Motor neuron (in vitro differentiated cells): ENCODE results near the gene BICDL1. TPM values are rescaled to one million over a fixed set of nuclear protein-coding genes. Genes with fewer than 3 reads are reported as not detected.
"Not testable (repeated sequence)": the region's sequence is repeated elsewhere in the genome, so short reads cannot be mapped to it uniquely, and the experiment has no call there.

Experiments
- ATAC-seq, 8 experiments: fragments of 200-7000 bp; cut with Tn5 transposase; replicated peaks in 6 of 8; 2 replicates each; pipeline ENCODE4 v1.8.0; 2021; ENCODE audit warnings: mild to moderate bottlenecking in 8 of 8, moderate library complexity in 8 of 8
- H3K27ac ChIP-seq, 2 donors: fragments of 250-450 bp; sonication (Bioruptor Pico); 2 replicates each; pipeline ENCODE4 v1.9.0; 2021; ENCODE audit warnings: antibody characterized with exemption in 2 of 2, mild to moderate bottlenecking in 2 of 2, moderate library complexity in 1 of 2
- H3K4me1 ChIP-seq, 2 donors: fragments of 250-450 bp; sonication (Bioruptor Pico); replicated peaks in 1 of 2; 2 replicates each; pipeline ENCODE4 v1.6.1; 2021; ENCODE audit warnings: antibody characterized with exemption in 2 of 2, mild to moderate bottlenecking in 2 of 2, moderate library complexity in 1 of 2
- H3K4me3 ChIP-seq, 5 donors: fragments of 250-450 bp; sonication (Bioruptor Pico); 2 replicates each; pipeline ENCODE4 v1.9.0; 2021; ENCODE audit warnings: antibody characterized with exemption in 5 of 5, mild to moderate bottlenecking in 5 of 5, moderate library complexity in 4 of 5
- WGBS, 10 experiments: fragments of 450-650 bp; shearing (Covaris generic); methylation state at CpG; one replicate each; pipeline ENCODE4 v1.0.0; 2022; 5-methylcytosine and 5-hydroxymethylcytosine counted together
- in situ Hi-C, 9 experiments: fragments of 400-800 bp; cut with MboI; loops; one replicate each; pipeline ENCODE4 v1.15.0; 2021; ENCODE audit warnings: low sequenced_read_pairs in 9 of 9, low pct_unique_long_range_greater_than_20kb in 2 of 9; ENCODE audit not compliant: unreplicated experiment in 9 of 9
- total RNA-seq, 8 experiments: library from RNA; unstranded; fragments of 300-600 nt; gene quantifications; 2 replicates each; pipeline versions ENCODE4 v1.2.3 to v1.2.4, GENCODE V29; 2022

Gene BICDL1
- total RNA-seq, 8 experiments from 2014 or later: 1.6 to 31.3 (median 13.4) TPM

- in situ Hi-C loops: no loop called here
- peak; percentile 94 to 100 (median 100) for ATAC-seq
- peak overlapping the region in 1 of 2 donors; percentile 27 for H3K27ac ChIP-seq
- WGBS, 10 experiments: 0 to 92% (median 60%) methylated on average over 1 to 8 of the region's 10 CpGs; no CpG with 5 or more reads in 1 of the 10 experiments
- peaks cover 14% of the 10 kb centered on the region in 2 donors for H3K4me1 ChIP-seq
- H3K4me3 ChIP-seq: no peak overlapping the region
Observed at GRCh38 chr12:120012067-120012621, 23.1 kb downstream of the BICDL1 start.

- no peak for ATAC-seq
- Histone ChIP-seq H3K27ac (no peak overlapping the region), H3K4me1 (peaks cover 14% of the 10 kb centered on the region in 2 donors), H3K4me3 (no peak overlapping the region)
- in situ Hi-C loops: no loop called here
- WGBS, 10 experiments: 45 to 94% (median 76%) methylated on average over 1 to 8 of the region's 9 CpGs; no CpG with 5 or more reads in 1 of the 10 experiments
Observed at GRCh38 chr12:120013659-120014380, 24.8 kb downstream of the BICDL1 start.

GRCh38 chr12:120014381-120014735 is 25.3 kb downstream of the BICDL1 start:
- H3K4me3 ChIP-seq, in situ Hi-C loops, ATAC-seq, H3K27ac ChIP-seq: not testable (repeated sequence)
- H3K4me1 ChIP-seq: peaks cover 14% of the 10 kb centered on the region in 2 donors
- 80 to 100% (median 85%) methylated on average over 2 to 7 of the region's 11 CpGs; no CpG with 5 or more reads in 4 of the 10 experiments for WGBS, 10 experiments

- Histone ChIP-seq H3K4me1 (peaks cover 14% of the 10 kb centered on the region in 2 donors), H3K27ac (no peak overlapping the region), H3K4me3 (no peak overlapping the region)
- in situ Hi-C loops: no loop called here
- ATAC-seq: no peak
- 21 to 100% (median 69%) methylated on average over 1 to 3 of the region's 3 CpGs for WGBS, 10 experiments
Observed at GRCh38 chr12:120015313-120015712, 26.3 kb downstream of the BICDL1 start.

- 0 to 94% (median 60%) methylated on average over 1 to 2 of the region's 2 CpGs; no CpG with 5 or more reads in 1 of the 10 experiments for WGBS, 10 experiments
- ATAC-seq, H3K27ac ChIP-seq, H3K4me3 ChIP-seq, in situ Hi-C loops: not testable (repeated sequence)
- H3K4me1 ChIP-seq: peaks cover 14% of the 10 kb centered on the region in 2 donors
Observed at GRCh38 chr12:120016199-120016598, 27.2 kb downstream of the BICDL1 start.

- in situ Hi-C loops: no loop called here
Observed at GRCh38 chr12:120019197-120019596, 30.2 kb downstream of the BICDL1 start.

GRCh38 chr12:120019938-120020337 is 30.9 kb downstream of the BICDL1 start:
- in situ Hi-C loops: no loop called here
- 2 to 100% (median 80%) methylated on average over 2 to 5 of the region's 5 CpGs; no CpG with 5 or more reads in 1 of the 10 experiments for WGBS, 10 experiments
- no peak overlapping the region for H3K27ac ChIP-seq
- peak in 2 of 8 experiments; percentile 38 to 69 for ATAC-seq
- H3K4me3 ChIP-seq: no peak overlapping the region
- H3K4me1 ChIP-seq: no peaks in the 10 kb centered on the region

More at GRCh38 chr12:120019197-120019596, 30.2 kb downstream of the BICDL1 start:
- no peak overlapping the region for H3K27ac ChIP-seq
- ATAC-seq: no peak
- no peaks in the 10 kb centered on the region for H3K4me1 ChIP-seq
- H3K4me3 ChIP-seq: no peak overlapping the region

- WGBS, 10 experiments: 0 to 83% (median 60%) methylated on average over 1 to 2 of the region's 2 CpGs; no CpG with 5 or more reads in 2 of the 10 experiments
- Histone ChIP-seq H3K4me1 (no peaks in the 10 kb centered on the region), H3K4me3 (no peak overlapping the region), H3K27ac (no peak overlapping the region)
- ATAC-seq: no peak
- in situ Hi-C loops: no loop called here
Observed at GRCh38 chr12:120024193-120024592, 35.2 kb downstream of the BICDL1 start.

GRCh38 chr12:120025640-120026039 is 36.6 kb downstream of the BICDL1 start:
- ATAC-seq: no peak
- WGBS, 10 experiments: 37 to 95% (median 80%) methylated on average over 2 of the region's 2 CpGs; no CpG with 5 or more reads in 4 of the 10 experiments

GRCh38 chr12:120032242-120032641 is 43.2 kb downstream of the BICDL1 start:
- in situ Hi-C loops: no loop called here
- Histone ChIP-seq H3K4me1 (no peaks in the 10 kb centered on the region), H3K4me3 (no peak overlapping the region), H3K27ac (no peak overlapping the region)
- ATAC-seq: no peak

More at GRCh38 chr12:120025640-120026039, 36.6 kb downstream of the BICDL1 start:
- in situ Hi-C loops: no loop called here
- Histone ChIP-seq H3K4me1 (no peaks in the 10 kb centered on the region), H3K4me3 (no peak overlapping the region), H3K27ac (no peak overlapping the region)

- WGBS, 10 experiments: 63 to 100% (median 100%) methylated on average over 1 to 2 of the region's 2 CpGs; no CpG with 5 or more reads in 3 of the 10 experiments
- in situ Hi-C loops: no loop called here
- no peak for ATAC-seq
- Histone ChIP-seq H3K4me1 (peaks cover 4 to 17% of the 10 kb centered on the region in 2 donors), H3K4me3 (no peak overlapping the region), H3K27ac (no peak overlapping the region)
Observed at GRCh38 chr12:120037851-120038250, 48.8 kb downstream of the BICDL1 start.

- in situ Hi-C loops: no loop called here
- peak in 1 of 8 experiments; percentile 34 for ATAC-seq
- Histone ChIP-seq H3K4me3 (no peak overlapping the region), H3K4me1 (peaks cover 4 to 17% of the 10 kb centered on the region in 2 donors), H3K27ac (no peak overlapping the region)
- WGBS, 10 experiments: 26 to 100% (median 73%) methylated on average over 1 to 3 of the region's 3 CpGs; no CpG with 5 or more reads in 1 of the 10 experiments
Observed at GRCh38 chr12:120039711-120040110, 50.7 kb downstream of the BICDL1 start.

- in situ Hi-C loops: no loop called here
- 36 to 81% (median 48%) methylated on average over 3 to 11 of the region's 11 CpGs; no CpG with 5 or more reads in 1 of the 10 experiments for WGBS, 10 experiments
- no peak overlapping the region for H3K27ac ChIP-seq
- H3K4me3 ChIP-seq: no peak overlapping the region
- H3K4me1 ChIP-seq: peaks cover 4 to 17% of the 10 kb centered on the region in 2 donors
- ATAC-seq: peak in 1 of 8 experiments; percentile 36
Observed at GRCh38 chr12:120041386-120042231, 52.6 kb downstream of the BICDL1 start.
